Activated CD8-positive, alpha-beta memory T cell treated with anti-CD3 and anti-CD28 coated beads, Interleukin-2, amount 50 U/mL, for 24 hours (primary cell): ENCODE measurements around the gene CTAG1B.
"Not testable (repeated sequence)": the region's sequence is repeated elsewhere in the genome, so short reads cannot be mapped to it uniquely, and the experiment has no call there.

Source experiments
- DNase-seq: peaks from one replicate; pipeline ENCODE4 v3.0.0-alpha.2; 2020; ENCODE audit errors: extremely low read depth

Gene CTAG1B

GRCh38 chrX:154620767-154621414 lies 1.8 kb upstream of the CTAG1B start:
- DNase-seq = not testable (repeated sequence)

- DNase-seq = not testable (repeated sequence)
These were observed 5.5 kb downstream of the CTAG1B start for GRCh38 chrX:154613586-154613985.

- not testable (repeated sequence) for DNase-seq
These were observed 7.9 kb downstream of the CTAG1B start for GRCh38 chrX:154611146-154611545.

DNA sequence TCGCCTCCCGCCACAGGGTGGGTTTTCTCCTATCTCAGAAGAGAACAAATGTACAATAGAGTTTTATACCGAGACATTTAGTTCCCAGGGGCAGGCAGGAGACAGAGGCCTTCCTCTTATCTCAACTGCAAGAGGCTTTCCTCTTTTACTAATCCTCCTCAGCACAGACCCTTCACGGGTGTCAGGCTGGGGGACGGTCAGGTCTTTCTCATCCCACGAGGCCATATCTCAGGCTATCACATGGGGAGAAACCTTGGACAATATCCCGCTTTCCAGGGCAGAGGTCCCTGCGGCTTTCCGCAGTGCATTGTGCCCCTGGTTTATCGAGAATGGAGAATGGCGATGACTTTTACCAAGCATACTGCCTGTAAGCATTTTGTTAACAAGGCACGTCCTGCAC lies 10.3 kb downstream of the CTAG1B start:
- DNase-seq = not testable (repeated sequence)

GRCh38 chrX:154607976-154608375 lies 11.1 kb downstream of the CTAG1B start:
- DNase-seq = not testable (repeated sequence)

DNA sequence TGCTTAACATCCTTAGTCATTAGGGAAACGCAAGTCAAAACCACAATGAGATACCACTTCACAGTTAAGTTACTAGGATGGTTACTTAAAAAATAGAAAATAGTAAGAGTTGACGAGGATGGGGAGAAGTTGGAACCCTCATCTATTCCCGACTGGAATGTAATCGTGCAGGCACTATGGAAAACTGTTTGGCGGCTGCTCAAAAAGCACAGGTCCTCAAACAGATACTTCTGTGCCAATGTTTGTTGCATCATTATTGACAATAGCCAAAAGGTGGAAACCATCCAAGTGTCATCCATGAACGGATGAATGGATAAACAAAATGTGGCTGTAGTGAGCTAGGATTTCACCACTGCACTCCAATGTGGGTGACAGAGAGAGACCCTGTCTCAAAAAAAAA lies 11.7 kb downstream of the CTAG1B start:
- DNase-seq = no peak

GRCh38 chrX:154605566-154605965 lies 13.5 kb downstream of the CTAG1B start:
- DNase-seq = no peak

DNA sequence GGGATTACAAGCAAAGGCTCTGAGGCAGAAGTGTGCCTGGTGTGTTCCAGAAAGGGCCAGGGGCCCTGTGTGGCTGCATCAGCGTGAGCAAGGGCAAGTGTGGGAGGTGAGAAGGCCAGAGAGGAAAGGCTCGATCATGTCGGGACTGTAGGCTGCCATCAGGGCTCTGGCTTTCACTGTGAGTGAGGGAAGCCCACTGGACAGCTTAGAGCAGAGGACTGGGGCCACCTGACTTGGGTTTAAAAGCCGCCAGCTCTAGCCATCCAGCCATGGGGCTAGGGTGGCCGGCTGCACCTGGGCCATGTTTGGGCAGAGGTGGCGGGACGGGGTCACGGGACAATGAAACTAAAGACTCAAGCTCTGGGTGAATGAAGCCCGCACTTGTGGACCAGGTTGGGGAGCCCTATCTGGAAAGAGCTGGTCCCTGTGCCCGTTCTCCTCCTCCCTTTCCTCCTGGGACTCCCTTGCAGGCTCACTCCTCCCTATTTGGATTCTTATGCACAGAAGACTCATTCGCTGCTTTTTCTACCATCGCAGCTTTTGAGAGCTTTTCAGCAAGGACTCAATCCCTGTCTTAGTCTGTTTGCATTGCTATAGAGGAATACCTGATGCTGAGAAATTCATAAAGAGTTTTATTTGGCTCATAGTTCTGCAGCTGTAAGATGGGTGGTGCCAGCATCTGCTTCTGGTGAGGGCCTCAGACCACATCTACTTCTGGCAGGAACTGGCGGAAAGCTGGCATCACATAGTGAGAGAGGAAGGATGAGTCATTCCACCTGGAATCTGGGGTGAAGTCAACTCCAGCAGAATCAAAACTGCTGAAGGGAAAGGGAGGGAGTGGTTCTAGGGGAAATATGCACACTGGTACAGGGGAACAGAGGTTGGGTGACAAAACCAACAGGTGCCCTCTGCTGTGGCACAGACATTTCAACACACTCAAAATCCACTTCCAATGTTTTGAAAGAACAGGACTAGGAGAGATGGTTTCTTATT lies 15.3 kb downstream of the CTAG1B start:
- DNase-seq = no peak

DNA sequence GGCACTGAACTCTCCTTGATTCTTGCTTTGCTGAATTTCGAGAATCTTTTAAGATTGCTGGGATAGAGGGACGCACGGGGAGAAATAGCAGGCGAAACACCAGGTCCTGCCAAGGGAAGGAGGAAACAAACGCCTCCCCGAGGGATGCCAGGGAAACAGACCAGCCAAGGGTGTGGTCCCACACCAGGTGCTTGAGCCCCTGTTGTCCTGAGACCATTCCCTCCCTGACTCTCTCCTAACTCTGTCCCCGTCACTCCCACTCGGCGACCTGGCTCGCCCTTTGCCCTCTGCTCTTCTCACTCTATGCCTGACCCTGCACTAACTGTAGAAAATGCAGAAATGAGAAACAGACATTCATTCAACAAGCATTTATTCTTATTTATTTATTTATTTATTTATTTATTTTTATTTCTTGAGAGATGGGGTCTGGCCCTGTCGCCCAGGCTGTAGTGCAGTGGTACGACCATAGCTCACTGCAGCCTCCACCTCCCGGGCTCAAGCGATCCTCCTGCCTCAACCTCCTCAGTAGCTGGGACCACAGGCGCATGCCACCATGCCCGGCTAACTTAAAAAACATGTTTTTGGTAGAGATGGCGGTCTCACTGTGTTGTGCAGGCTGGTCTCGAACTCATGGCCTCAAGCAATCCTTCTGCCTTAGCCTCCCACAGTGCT lies 16.2 kb downstream of the CTAG1B start:
- no peak for DNase-seq

DNA sequence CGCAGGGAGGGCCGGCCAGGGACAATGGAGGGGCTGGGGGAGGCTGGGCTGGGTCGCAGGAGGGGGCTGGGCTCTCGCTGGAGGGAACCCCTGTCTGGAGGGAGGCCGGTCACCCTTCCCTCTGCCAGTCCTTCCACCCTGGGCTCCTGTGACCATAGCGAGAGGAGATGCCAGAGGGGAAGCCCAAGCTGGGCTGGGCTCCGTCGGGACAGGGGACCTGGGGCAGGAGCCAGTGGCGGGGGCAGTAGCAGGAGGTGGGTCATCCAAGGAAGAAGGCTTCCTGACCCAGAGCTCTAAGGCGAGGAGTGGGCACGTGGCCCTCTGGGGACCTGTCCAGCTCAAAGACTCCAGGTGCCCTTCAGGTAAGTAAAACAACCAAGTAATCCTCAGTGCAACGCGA lies 16.9 kb downstream of the CTAG1B start:
- DNase-seq = no peak

GRCh38 chrX:154600759-154601374 lies 18.2 kb downstream of the CTAG1B start:
- DNase-seq = no peak

GRCh38 chrX:154599531-154599930 lies 19.6 kb downstream of the CTAG1B start:
- DNase-seq = no peak

DNA sequence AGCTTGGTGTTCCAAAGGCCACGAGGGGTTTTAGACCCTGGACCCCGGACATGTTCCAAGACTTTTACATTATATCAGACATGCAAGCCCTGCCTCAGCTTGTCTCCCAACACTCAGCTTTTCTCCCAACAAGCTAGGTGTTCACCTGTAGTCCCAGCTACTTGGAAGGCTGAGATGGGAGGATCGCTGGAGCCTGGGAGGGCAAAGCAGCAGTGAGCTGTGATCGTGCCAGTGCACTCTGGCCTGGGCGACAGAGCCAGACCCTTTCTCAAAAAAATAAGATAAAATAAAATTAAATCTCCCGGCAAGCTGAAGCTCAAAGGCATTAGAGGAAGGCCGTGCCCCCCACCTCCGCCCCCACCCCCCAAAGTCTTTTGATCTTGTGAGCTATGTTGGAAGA lies 20.4 kb downstream of the CTAG1B start:
- DNase-seq = no peak

DNA sequence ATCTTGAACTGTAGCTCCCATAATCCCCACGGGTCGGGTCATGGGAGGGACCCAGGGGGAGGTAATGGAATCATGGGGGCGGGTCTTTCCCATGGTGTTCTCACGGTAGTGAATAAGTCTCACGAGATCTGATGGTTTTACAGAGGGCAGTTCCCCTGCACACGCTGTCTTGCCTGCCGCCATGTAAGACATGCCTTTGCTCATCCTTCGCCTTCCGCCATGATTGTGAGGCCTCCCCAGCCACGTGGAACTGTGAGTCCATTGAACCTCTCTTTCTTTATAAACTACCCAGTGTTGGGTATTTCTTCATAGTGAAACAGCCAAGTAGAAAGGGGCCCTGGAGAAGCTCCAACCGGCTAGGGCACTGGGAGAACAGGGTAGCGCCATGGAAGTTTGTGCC lies 21.9 kb downstream of the CTAG1B start:
- DNase-seq = no peak

DNA sequence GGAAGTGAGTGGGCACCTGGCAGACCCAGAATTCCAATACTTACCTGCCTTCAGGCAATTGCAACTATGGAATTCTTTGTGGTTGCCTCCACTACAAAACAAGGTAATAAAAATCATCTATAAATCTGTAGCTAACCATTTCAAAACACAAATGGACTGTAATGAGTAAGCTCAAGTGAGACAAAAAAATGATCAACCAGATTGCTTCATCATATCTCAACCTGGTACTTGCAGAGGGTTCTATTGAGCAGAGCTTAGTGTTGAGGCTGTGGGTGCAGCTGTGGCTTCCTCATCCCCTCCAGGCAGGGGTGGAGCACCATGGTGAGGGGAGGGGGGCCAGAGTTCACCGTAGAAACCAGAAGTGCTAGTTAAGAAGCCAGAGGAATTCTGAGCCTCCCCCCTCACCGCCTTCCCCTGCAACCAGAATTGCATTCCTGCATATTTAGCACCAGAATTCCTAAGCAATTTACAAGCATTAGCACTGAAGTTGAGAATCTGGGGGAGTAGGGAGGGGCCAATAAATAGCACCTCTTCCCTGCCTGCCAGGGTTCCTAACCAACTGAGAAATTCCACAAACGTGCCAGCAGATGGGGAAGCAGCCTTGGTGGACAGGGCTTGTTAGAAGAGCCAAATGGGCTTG lies 22.7 kb downstream of the CTAG1B start:
- no peak for DNase-seq

DNA sequence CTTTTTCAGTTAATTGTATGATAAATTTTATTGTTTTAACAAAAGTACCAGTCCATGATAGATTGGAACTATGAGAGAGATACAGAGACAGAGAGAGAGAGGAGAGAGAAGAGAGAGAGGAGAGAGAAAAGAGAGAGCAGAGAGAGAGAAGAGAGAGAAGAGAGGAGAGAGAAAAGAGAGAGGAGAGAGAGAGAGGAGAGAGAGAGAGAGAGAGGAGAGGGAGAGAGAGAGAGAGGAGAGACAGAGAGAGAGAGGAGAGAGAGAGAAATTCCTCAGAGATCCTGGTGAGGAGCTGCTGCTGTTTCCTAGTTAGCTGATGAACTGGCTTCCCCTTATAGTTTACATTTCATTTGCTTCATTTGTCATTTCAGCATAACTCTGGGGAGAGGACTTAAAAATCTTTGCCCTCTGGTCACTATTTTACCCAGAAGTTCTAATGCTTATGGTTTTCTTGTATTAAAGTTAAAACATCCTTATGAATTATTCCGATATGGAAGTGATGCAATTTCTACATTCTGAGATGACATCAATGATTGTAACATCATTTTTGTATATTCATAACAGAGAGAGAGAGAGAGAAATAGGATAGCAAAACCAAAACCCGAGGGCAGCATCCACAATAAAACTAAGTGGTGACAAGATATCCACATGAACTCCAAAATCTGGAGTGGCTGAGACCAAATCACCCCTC lies 23.4 kb downstream of the CTAG1B start:
- no peak for DNase-seq

- no peak for DNase-seq
These were observed 24.6 kb downstream of the CTAG1B start for GRCh38 chrX:154594491-154594890.

DNA sequence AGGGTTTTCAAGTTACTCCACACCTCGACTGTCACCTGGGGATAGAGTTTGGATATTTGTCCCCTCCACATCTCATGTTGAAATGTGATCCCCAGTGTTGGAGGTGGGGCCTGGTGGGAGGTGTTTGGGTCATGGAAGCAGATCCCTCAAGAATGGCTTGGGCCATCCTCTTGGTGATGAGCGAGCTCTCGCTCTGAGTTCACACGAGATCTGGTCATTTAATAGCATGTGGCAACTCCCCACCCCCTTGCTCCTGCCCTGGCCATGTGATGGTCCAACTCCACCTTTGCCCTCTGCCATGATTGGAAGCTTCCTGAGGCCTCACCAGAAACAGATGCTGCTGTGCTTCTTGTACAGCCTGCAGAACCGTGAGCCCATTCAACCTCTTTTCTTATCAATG lies 25.9 kb downstream of the CTAG1B start:
- DNase-seq = no peak

- no peak for DNase-seq
These were observed 26.6 kb downstream of the CTAG1B start for GRCh38 chrX:154592505-154592904.

DNA sequence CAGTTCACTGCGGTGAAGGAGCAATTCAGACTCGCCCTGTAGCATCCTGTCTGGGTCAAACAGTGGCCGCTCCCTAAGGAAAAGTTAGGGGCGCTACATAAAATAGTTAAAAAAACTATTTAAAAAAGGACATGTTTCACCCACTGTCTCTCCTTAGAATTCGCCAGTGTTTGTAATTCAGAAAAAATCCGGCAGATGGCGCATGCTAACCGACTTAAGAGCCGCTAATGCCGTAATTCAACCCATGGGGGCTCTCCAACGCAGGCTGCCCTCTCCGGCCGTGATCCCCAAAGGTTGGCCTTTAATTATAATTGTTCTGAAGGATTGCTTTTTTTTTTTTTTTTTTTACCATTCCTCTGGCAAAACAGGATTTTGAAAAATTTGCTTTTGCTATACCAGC lies 28.7 kb downstream of the CTAG1B start:
- DNase-seq = not testable (repeated sequence)
